Liver (tissue), 3 donors: ENCODE results near the gene SLC16A7.

Experiments used
- EGR1 ChIP-seq, 2 donors: IDR thresholded peaks; 2 replicates each; pipeline ENCODE4 v1.6.1; 2016 to 2018; ENCODE audit warnings: antibody characterized with exemption in 2 of 2, low read depth in 2 of 2
- FOXA2 ChIP-seq: IDR thresholded peaks from 2 replicates; pipeline ENCODE4 v1.6.1; 2016; ENCODE audit warnings: antibody characterized with exemption
- GABPA ChIP-seq, 2 donors: IDR thresholded peaks in 1 of 2; conservative IDR thresholded peaks in 1 of 2; 2 replicates each; pipeline ENCODE4 v1.6.1; 2016; ENCODE audit warnings: antibody characterized with exemption in 2 of 2, mild to moderate bottlenecking in 1 of 2, moderate library complexity in 1 of 2
- HNF4A ChIP-seq, 2 donors: conservative IDR thresholded peaks; 2 replicates each; pipeline ENCODE4 v1.6.1; 2016; ENCODE audit warnings: antibody characterized with exemption in 2 of 2, mild to moderate bottlenecking in 2 of 2
- JUND ChIP-seq, 2 donors: IDR thresholded peaks; 2 replicates each; pipeline ENCODE4 v1.6.1; 2016; ENCODE audit warnings: antibody characterized with exemption in 2 of 2
- MAX ChIP-seq: IDR thresholded peaks from 2 replicates; pipeline ENCODE4 v1.6.1; 2016; ENCODE audit warnings: antibody characterized with exemption
- NR2F2 ChIP-seq: IDR thresholded peaks from 2 replicates; pipeline ENCODE4 v1.6.1; 2016; ENCODE audit warnings: antibody characterized with exemption
- RAD21 ChIP-seq, 2 donors: IDR thresholded peaks; 2 replicates each; pipeline ENCODE4 v1.6.1; 2016; ENCODE audit warnings: antibody characterized with exemption in 2 of 2, mild to moderate bottlenecking in 2 of 2
- TAF1 ChIP-seq: conservative IDR thresholded peaks from 2 replicates; pipeline ENCODE4 v1.6.1; 2016; ENCODE audit warnings: antibody characterized with exemption, mild to moderate bottlenecking
- YY1 ChIP-seq: IDR thresholded peaks from 2 replicates; pipeline ENCODE4 v1.6.1; 2016; ENCODE audit warnings: antibody characterized with exemption, mild to moderate bottlenecking
- TF ChIP-seq, protein P1 (sequence below): fragments of 150-350 bp; IDR thresholded peaks from 2 replicates; pipeline ENCODE4 v1.5.1; 2017; ENCODE audit warnings: improper control_type of control experiment, low read depth, low read length; ENCODE audit not compliant: missing input control
- TF ChIP-seq, protein P2 (sequence below): IDR thresholded peaks from 2 replicates; pipeline ENCODE4 v1.6.1; 2016; ENCODE audit warnings: antibody characterized with exemption, mild to moderate bottlenecking
- TF ChIP-seq, protein P3 (sequence below): IDR thresholded peaks from 2 replicates; pipeline ENCODE4 v1.6.1; 2016; ENCODE audit warnings: antibody characterized with exemption
- donor health status: healthy.
- donor health status: healthy.

DNA sequence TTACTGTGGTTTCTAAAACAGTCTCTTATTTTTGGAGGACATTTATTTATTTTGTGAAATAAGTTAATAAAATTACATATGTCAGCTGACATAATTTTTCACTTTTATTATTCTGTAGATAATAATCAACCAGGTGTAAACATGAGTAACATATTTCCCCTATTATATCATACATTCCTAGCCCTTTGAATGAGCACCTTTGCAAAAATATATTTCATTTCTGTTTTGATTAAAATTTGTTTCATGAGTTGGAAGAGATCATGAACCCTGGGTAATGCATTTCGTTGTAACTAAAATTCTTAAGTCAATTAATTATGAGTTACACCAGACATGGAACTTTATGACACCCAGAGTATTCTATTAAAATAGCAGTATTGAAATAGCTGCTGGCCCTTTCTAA is 56.3 kb downstream of the SLC16A7 start:
- TF ChIP-seq, protein P1, sequence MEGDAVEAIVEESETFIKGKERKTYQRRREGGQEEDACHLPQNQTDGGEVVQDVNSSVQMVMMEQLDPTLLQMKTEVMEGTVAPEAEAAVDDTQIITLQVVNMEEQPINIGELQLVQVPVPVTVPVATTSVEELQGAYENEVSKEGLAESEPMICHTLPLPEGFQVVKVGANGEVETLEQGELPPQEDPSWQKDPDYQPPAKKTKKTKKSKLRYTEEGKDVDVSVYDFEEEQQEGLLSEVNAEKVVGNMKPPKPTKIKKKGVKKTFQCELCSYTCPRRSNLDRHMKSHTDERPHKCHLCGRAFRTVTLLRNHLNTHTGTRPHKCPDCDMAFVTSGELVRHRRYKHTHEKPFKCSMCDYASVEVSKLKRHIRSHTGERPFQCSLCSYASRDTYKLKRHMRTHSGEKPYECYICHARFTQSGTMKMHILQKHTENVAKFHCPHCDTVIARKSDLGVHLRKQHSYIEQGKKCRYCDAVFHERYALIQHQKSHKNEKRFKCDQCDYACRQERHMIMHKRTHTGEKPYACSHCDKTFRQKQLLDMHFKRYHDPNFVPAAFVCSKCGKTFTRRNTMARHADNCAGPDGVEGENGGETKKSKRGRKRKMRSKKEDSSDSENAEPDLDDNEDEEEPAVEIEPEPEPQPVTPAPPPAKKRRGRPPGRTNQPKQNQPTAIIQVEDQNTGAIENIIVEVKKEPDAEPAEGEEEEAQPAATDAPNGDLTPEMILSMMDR = no peak
- TF ChIP-seq FOXA2 = no peak
- TF ChIP-seq YY1 = no peak
- no peak for TF ChIP-seq MAX
- no peak for TF ChIP-seq TAF1
- TF ChIP-seq JUND (IDR thresholded peaks at IDR 0.05) = no peak
- TF ChIP-seq, protein P2, sequence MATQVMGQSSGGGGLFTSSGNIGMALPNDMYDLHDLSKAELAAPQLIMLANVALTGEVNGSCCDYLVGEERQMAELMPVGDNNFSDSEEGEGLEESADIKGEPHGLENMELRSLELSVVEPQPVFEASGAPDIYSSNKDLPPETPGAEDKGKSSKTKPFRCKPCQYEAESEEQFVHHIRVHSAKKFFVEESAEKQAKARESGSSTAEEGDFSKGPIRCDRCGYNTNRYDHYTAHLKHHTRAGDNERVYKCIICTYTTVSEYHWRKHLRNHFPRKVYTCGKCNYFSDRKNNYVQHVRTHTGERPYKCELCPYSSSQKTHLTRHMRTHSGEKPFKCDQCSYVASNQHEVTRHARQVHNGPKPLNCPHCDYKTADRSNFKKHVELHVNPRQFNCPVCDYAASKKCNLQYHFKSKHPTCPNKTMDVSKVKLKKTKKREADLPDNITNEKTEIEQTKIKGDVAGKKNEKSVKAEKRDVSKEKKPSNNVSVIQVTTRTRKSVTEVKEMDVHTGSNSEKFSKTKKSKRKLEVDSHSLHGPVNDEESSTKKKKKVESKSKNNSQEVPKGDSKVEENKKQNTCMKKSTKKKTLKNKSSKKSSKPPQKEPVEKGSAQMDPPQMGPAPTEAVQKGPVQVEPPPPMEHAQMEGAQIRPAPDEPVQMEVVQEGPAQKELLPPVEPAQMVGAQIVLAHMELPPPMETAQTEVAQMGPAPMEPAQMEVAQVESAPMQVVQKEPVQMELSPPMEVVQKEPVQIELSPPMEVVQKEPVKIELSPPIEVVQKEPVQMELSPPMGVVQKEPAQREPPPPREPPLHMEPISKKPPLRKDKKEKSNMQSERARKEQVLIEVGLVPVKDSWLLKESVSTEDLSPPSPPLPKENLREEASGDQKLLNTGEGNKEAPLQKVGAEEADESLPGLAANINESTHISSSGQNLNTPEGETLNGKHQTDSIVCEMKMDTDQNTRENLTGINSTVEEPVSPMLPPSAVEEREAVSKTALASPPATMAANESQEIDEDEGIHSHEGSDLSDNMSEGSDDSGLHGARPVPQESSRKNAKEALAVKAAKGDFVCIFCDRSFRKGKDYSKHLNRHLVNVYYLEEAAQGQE = no peak
- no peak for TF ChIP-seq HNF4A (conservative IDR thresholded peaks at IDR 0.05)
- TF ChIP-seq NR2F2 = no peak
- no peak for TF ChIP-seq RAD21 (IDR thresholded peaks at IDR 0.05)
- TF ChIP-seq GABPA (IDR thresholded peaks at IDR 0.05 in 1 of 2, conservative IDR thresholded peaks at IDR 0.05 in 1 of 2) = no peak
- no peak for TF ChIP-seq EGR1 (IDR thresholded peaks at IDR 0.05; ENCODE audit: low read depth in 2 of 2)
- TF ChIP-seq, protein P3, sequence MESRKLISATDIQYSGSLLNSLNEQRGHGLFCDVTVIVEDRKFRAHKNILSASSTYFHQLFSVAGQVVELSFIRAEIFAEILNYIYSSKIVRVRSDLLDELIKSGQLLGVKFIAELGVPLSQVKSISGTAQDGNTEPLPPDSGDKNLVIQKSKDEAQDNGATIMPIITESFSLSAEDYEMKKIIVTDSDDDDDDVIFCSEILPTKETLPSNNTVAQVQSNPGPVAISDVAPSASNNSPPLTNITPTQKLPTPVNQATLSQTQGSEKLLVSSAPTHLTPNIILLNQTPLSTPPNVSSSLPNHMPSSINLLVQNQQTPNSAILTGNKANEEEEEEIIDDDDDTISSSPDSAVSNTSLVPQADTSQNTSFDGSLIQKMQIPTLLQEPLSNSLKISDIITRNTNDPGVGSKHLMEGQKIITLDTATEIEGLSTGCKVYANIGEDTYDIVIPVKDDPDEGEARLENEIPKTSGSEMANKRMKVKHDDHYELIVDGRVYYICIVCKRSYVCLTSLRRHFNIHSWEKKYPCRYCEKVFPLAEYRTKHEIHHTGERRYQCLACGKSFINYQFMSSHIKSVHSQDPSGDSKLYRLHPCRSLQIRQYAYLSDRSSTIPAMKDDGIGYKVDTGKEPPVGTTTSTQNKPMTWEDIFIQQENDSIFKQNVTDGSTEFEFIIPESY = no peak
